GM12878 (cell line): ENCODE results near the gene SH3YL1. TPM values are rescaled to one million over a fixed set of nuclear protein-coding genes. Genes with fewer than 3 reads are reported as not detected.

Experiments
- ATAC-seq: fragments of 200-7000 bp; cut with Tn5 transposase; 3 replicates; pipeline ENCODE4 v1.9.1; 2020; ENCODE audit warnings: mild to moderate bottlenecking, moderate library complexity
- BruUV-seq: library from RNA; stranded (reverse); fragments of 400-500 nt; replicated peaks from 2 replicates; lab custom pipeline; 2021; lab: Mats Ljungman, UMichigan
- CTCF ChIA-PET: fragments of 300-600 bp; sonication (Branson Sonifier 250); formaldehyde crosslinking; extraction: SDS; loops from one replicate; lab custom pipeline; 2021; ENCODE audit warnings: inconsistent platforms; lab: Yijun Ruan, JAX
- POLR2A ChIA-PET: fragments of 350-600 bp; formaldehyde crosslinking; extraction: SDS; loops from one replicate; lab custom pipeline; 2021; ENCODE audit warnings: inconsistent platforms; lab: Charles Lee
- RAD21 ChIA-PET: fragments of 300-600 bp; sonication (Branson Sonifier 250); formaldehyde crosslinking; loops from one replicate; lab custom pipeline; 2023; ENCODE audit warnings: antibody characterized with exemption; ENCODE audit not compliant: unreplicated experiment; lab: Charles Lee
- SMC1A ChIA-PET: fragments of 300-600 bp; sonication (Branson Sonifier 250); formaldehyde crosslinking; loops from one replicate; lab custom pipeline; 2023; ENCODE audit not compliant: unreplicated experiment, uncharacterized antibody; lab: Charles Lee
- DNase-seq: peaks from one replicate; pipeline ENCODE4 v3.0.0-alpha.2; 2011; ENCODE audit warnings: low read depth, low spot score
- FAIRE-seq: peaks from 3 replicates; lab custom pipeline; 2011; peaks lifted over from hg19 to GRCh38; lab: Jason Lieb, UNC
- H2AFZ ChIP-seq: 2 replicates; pipeline ENCODE4 v1.6.0; 2011; ENCODE audit warnings: low read depth, low read length, control low read depth; ENCODE audit not compliant: control insufficient read depth
- H3K27ac ChIP-seq: 2 replicates; pipeline ENCODE4 v1.5.1; 2011; ENCODE audit warnings: control low read depth; ENCODE audit not compliant: control insufficient read depth, insufficient read depth
- H3K27me3 ChIP-seq, 2 experiments: replicated peaks in 1 of 2; 2 replicates each; pipeline versions ENCODE4 v1.6.0 to v1.6.1; 2011; ENCODE audit warnings: low read length in 1 of 2; ENCODE audit not compliant: control insufficient read depth in 2 of 2, insufficient read depth in 2 of 2
- H3K36me3 ChIP-seq, 2 experiments: 2 replicates each; pipeline ENCODE4 v1.5.1; 2011; ENCODE audit warnings: low read length in 1 of 2; ENCODE audit not compliant: control insufficient read depth in 2 of 2, insufficient read depth in 2 of 2
- H3K4me1 ChIP-seq: 2 replicates; pipeline ENCODE4 v1.6.1; 2011; ENCODE audit warnings: mild to moderate bottlenecking, low read length, moderate library complexity, mixed read lengths; ENCODE audit not compliant: control insufficient read depth, insufficient read depth
- H3K4me2 ChIP-seq: 2 replicates; pipeline ENCODE4 v1.6.0; 2011; ENCODE audit warnings: control low read depth; ENCODE audit not compliant: control insufficient read depth, insufficient read depth
- H3K4me3 ChIP-seq: fragments of 200-600 bp; sonication (generic); 2 replicates; pipeline ENCODE4 v1.5.1; 2016
- H3K79me2 ChIP-seq: 2 replicates; pipeline ENCODE4 v1.6.0; 2011; ENCODE audit warnings: low read length; ENCODE audit not compliant: control insufficient read depth, insufficient read depth
- H3K9ac ChIP-seq: 2 replicates; pipeline ENCODE4 v1.8.0; 2011; ENCODE audit warnings: low read length, control low read depth, mixed read lengths; ENCODE audit not compliant: control insufficient read depth, insufficient read depth
- H3K9me3 ChIP-seq: replicated peaks from 3 replicates; pipeline ENCODE4 v1.5.1; 2011; ENCODE audit warnings: mild to moderate bottlenecking, low read length; ENCODE audit not compliant: control insufficient read depth, insufficient read depth
- H4K20me1 ChIP-seq: 2 replicates; pipeline ENCODE4 v1.6.0; 2011; ENCODE audit not compliant: control insufficient read depth, insufficient read depth
- BMI1 ChIP-seq: fragments of 450-650 bp; IDR thresholded peaks from 2 replicates; pipeline ENCODE4 v1.6.1; 2016; ENCODE audit warnings: mild to moderate bottlenecking, moderate library complexity, borderline replicate concordance
- MTA3 ChIP-seq: IDR thresholded peaks from 2 replicates; pipeline ENCODE4 v1.6.1; 2012; ENCODE audit warnings: low read length, inconsistent platforms, borderline replicate concordance
- NFIC ChIP-seq: IDR thresholded peaks from 2 replicates; pipeline ENCODE4 v1.6.1; 2012; ENCODE audit warnings: low read depth, mild to moderate bottlenecking, inconsistent platforms, low read length, moderate library complexity
- PML ChIP-seq: IDR thresholded peaks from 2 replicates; pipeline ENCODE4 v1.6.1; 2012; ENCODE audit warnings: low read length, inconsistent platforms
- POU2F2 ChIP-seq: IDR thresholded peaks from 3 replicates; pipeline ENCODE4 v1.6.1; 2011; ENCODE audit warnings: low read depth, mild to moderate bottlenecking, low read length, borderline replicate concordance
- RFX5 ChIP-seq: IDR thresholded peaks from 2 replicates; pipeline ENCODE4 v1.6.1; 2011; ENCODE audit warnings: low read depth, low read length, improper control_type of control experiment
- SIX5 ChIP-seq: IDR thresholded peaks from 2 replicates; pipeline ENCODE4 v1.6.1; 2011; ENCODE audit warnings: mild to moderate bottlenecking, low read depth, low read length, moderate library complexity; ENCODE audit not compliant: severe bottlenecking
- SMAD5 ChIP-seq: IDR thresholded peaks from 2 replicates; pipeline ENCODE4 v1.6.1; 2016; ENCODE audit warnings: antibody characterized with exemption, low read depth
- YBX1 ChIP-seq: fragments of 450-650 bp; IDR thresholded peaks from 2 replicates; pipeline ENCODE4 v1.6.1; 2016; ENCODE audit warnings: antibody characterized with exemption
- WGBS: methylation state at CpG from one replicate; pipeline ENCODE4 v1.1.6; 2016; ENCODE audit warnings: low lambda C conversion rate; ENCODE audit not compliant: insufficient replicate concordance, insufficient coverage; ENCODE audit errors: missing lambda C conversion rate; 5-methylcytosine and 5-hydroxymethylcytosine counted together
- in situ Hi-C: fragments of 300-500 bp; cut with MboI; formaldehyde crosslinking; loops from 9 replicates; pipeline ENCODE4 v1.14.3; 2018; ENCODE audit warnings: mixed read lengths
- intact Hi-C: fragments of 100-400 bp; cut with micrococcal nuclease; formaldehyde crosslinking; loops from one replicate; pipeline ENCODE4 v1.14.2; 2022; ENCODE audit not compliant: unreplicated experiment
- polyA plus RNA-seq, 11 experiments: library from polyadenylated mRNA; depleted of rRNA in 4 of 11; unstranded in 6 of 11; stranded (reverse) in 5 of 11; fragments of >200 nt; fragmentation: Nextera tagmentation in 4 of 11; fragmentation: Illumina TruSeq in 1 of 11; extraction: Ambion mirVana in 4 of 11; extraction: Trizol in 1 of 11; gene quantifications; 1 replicate in 1 of 11; 2 replicates in 10 of 11; pipeline versions ENCODE4 v1.2.1 to v1.2.3, GENCODE V29; 2011 to 2016; ENCODE audit warnings: inconsistent platforms in 2 of 11, missing spikeins in 2 of 11, low read depth in 1 of 11
- total RNA-seq, 4 experiments: library from RNA; depleted of rRNA in 3 of 4; stranded (reverse); fragments of >200 nt in 3 of 4; fragmentation: Illumina TruSeq in 1 of 4; extraction: Trizol in 1 of 4; gene quantifications; 2 replicates each; pipeline versions ENCODE4 v1.2.1 to v1.2.3, GENCODE V29; 2013 to 2021
- TF ChIP-seq, protein P1 (sequence below): fragments of 450-650 bp; conservative IDR thresholded peaks from 2 replicates; pipeline ENCODE4 v1.6.1; 2017; ENCODE audit warnings: mild to moderate bottlenecking, moderate library complexity
- TF ChIP-seq, protein P2 (sequence below): fragments of 150-350 bp; IDR thresholded peaks from 2 replicates; pipeline ENCODE4 v1.6.1; 2014; ENCODE audit warnings: mild to moderate bottlenecking, low read depth, low read length
- TF ChIP-seq, protein P3 (sequence below): fragments of 450-650 bp; IDR thresholded peaks from 2 replicates; pipeline ENCODE4 v1.6.1; 2017; ENCODE audit warnings: antibody characterized with exemption, mild to moderate bottlenecking, moderate library complexity
- TF ChIP-seq, protein P4 (sequence below): fragments of 450-650 bp; IDR thresholded peaks from 2 replicates; pipeline ENCODE4 v1.6.1; 2017; ENCODE audit warnings: borderline replicate concordance

SH3YL1 gene
- total and polyA plus RNA-seq, 10 of the 15 experiments (the other 5 are each of a cell fraction or from before 2014, with no cell fraction given), result 12.2 to 22.4 (median 17.2) TPM

DNA sequence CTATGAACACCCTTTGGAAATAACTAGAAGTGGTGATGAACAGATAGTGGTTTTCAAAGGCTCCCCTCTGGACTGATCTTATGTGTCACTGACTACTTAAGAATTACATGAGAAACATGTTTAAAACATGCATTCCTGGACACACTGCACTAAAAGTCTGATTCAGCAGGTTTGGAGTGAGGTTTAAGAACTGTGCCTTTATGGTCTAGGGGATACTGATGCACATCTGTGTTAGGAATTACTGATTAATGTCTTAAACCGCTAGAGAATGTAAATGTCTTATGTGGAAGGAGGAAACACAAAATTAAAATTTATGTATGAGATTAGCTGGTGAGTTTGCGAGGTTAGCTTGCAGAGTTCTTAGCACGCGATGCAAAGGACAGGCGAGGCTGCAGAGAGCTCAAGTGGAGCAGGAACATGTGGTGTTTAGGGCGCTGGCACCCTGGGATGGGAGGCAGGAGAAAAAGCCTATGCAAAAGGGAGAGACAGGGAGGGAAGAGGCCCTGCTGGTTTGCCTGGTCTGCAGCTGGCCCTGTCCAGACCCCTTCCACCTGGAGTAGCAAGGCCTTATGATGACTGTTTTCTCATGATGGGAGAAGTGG, 11.7 kb downstream of the SH3YL1 start:
- Histone ChIP-seq H3K79me2 (no peaks in the 10 kb centered on the region), H3K9ac (no peak overlapping the region), H2AFZ (no peak overlapping the region), H3K36me3 (no peaks in the 10 kb centered on the region), H3K9me3 (no peaks in the 10 kb centered on the region), H3K27ac (no peak overlapping the region), H3K4me1 (no peaks in the 10 kb centered on the region), H4K20me1 (no peaks in the 10 kb centered on the region), H3K4me3 (no peak overlapping the region), H3K4me2 (no peak overlapping the region), H3K27me3 (no peaks in the 10 kb centered on the region)
- TF ChIP-seq, protein P1, sequence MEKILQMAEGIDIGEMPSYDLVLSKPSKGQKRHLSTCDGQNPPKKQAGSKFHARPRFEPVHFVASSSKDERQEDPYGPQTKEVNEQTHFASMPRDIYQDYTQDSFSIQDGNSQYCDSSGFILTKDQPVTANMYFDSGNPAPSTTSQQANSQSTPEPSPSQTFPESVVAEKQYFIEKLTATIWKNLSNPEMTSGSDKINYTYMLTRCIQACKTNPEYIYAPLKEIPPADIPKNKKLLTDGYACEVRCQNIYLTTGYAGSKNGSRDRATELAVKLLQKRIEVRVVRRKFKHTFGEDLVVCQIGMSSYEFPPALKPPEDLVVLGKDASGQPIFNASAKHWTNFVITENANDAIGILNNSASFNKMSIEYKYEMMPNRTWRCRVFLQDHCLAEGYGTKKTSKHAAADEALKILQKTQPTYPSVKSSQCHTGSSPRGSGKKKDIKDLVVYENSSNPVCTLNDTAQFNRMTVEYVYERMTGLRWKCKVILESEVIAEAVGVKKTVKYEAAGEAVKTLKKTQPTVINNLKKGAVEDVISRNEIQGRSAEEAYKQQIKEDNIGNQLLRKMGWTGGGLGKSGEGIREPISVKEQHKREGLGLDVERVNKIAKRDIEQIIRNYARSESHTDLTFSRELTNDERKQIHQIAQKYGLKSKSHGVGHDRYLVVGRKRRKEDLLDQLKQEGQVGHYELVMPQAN, result no peak
- TF ChIP-seq POU2F2 (no peak), MTA3 (no peak), SMAD5 (no peak), NFIC (no peak), SIX5 (no peak), RFX5 (no peak), BMI1 (no peak), YBX1 (no peak), PML (no peak)
- TF ChIP-seq, protein P2, sequence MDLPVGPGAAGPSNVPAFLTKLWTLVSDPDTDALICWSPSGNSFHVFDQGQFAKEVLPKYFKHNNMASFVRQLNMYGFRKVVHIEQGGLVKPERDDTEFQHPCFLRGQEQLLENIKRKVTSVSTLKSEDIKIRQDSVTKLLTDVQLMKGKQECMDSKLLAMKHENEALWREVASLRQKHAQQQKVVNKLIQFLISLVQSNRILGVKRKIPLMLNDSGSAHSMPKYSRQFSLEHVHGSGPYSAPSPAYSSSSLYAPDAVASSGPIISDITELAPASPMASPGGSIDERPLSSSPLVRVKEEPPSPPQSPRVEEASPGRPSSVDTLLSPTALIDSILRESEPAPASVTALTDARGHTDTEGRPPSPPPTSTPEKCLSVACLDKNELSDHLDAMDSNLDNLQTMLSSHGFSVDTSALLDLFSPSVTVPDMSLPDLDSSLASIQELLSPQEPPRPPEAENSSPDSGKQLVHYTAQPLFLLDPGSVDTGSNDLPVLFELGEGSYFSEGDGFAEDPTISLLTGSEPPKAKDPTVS, result no peak
- TF ChIP-seq, protein P3, sequence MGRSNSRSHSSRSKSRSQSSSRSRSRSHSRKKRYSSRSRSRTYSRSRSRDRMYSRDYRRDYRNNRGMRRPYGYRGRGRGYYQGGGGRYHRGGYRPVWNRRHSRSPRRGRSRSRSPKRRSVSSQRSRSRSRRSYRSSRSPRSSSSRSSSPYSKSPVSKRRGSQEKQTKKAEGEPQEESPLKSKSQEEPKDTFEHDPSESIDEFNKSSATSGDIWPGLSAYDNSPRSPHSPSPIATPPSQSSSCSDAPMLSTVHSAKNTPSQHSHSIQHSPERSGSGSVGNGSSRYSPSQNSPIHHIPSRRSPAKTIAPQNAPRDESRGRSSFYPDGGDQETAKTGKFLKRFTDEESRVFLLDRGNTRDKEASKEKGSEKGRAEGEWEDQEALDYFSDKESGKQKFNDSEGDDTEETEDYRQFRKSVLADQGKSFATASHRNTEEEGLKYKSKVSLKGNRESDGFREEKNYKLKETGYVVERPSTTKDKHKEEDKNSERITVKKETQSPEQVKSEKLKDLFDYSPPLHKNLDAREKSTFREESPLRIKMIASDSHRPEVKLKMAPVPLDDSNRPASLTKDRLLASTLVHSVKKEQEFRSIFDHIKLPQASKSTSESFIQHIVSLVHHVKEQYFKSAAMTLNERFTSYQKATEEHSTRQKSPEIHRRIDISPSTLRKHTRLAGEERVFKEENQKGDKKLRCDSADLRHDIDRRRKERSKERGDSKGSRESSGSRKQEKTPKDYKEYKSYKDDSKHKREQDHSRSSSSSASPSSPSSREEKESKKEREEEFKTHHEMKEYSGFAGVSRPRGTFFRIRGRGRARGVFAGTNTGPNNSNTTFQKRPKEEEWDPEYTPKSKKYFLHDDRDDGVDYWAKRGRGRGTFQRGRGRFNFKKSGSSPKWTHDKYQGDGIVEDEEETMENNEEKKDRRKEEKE, result no peak
- TF ChIP-seq, protein P4, sequence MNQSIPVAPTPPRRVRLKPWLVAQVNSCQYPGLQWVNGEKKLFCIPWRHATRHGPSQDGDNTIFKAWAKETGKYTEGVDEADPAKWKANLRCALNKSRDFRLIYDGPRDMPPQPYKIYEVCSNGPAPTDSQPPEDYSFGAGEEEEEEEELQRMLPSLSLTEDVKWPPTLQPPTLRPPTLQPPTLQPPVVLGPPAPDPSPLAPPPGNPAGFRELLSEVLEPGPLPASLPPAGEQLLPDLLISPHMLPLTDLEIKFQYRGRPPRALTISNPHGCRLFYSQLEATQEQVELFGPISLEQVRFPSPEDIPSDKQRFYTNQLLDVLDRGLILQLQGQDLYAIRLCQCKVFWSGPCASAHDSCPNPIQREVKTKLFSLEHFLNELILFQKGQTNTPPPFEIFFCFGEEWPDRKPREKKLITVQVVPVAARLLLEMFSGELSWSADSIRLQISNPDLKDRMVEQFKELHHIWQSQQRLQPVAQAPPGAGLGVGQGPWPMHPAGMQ, result no peak
- DNase-seq, result no peak
- 73% methylated on average over 6 of the region's 6 CpGs for WGBS
- ChIA-PET SMC1A (interaction anchor here (0.6 kb wide), 1 partner anchor 394 kb away, joined by 4 read pairs; no protein-coding TSS in a partner anchor), RAD21 (no interaction called here), POLR2A (no interaction called here), CTCF (interaction anchor here (1.4 kb wide), 1 partner anchor 384 kb away, joined by 4 read pairs; no protein-coding TSS in a partner anchor)
- intact Hi-C loops (no loop called here), in situ Hi-C loops (no loop called here)
- ATAC-seq, result no peak
- BruUV-seq, result no TSS peak
- no peak for FAIRE-seq
